HG03378 (cell line): ENCODE measurements around the gene PRG2.
"Not testable (repeated sequence)": the region's sequence is repeated elsewhere in the genome, so short reads cannot be mapped to it uniquely, and the experiment has no call there.

ENCODE experiments used
- ATAC-seq: cut with Tn5 transposase; IDR thresholded peaks from one replicate; pipeline ENCODE4 v1.9.1; 2021; ENCODE audit warnings: mild to moderate bottlenecking, moderate library complexity; ENCODE audit not compliant: unreplicated experiment

Gene PRG2

GRCh38 chr11:57370251-57370650 is 20.2 kb downstream of the PRG2 start:
- no peak for ATAC-seq

DNA sequence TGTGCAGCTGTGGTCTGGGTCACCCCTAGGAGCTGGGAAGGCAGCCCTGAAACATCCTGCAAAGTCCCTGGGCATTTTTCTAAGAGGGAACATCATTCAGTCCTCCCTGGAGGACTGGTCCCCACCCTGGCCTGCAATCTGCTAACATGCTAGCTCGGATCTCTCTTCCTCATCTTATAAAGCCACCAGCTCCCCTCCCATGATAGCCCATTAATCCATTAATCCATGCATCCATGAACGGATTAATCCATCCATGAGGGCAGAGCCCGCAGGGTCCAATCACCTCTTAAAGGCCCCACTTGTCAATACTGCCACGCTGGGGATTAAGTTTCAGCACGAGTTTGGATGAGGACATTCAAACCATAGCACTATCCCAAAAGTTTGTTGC is 21.6 kb downstream of the PRG2 start:
- no peak for ATAC-seq

- ATAC-seq, result no peak
These were observed 22.2 kb downstream of the PRG2 start for GRCh38 chr11:57368106-57368844.

- ATAC-seq, result no peak
These were observed 25.4 kb downstream of the PRG2 start for GRCh38 chr11:57364851-57365660.

DNA sequence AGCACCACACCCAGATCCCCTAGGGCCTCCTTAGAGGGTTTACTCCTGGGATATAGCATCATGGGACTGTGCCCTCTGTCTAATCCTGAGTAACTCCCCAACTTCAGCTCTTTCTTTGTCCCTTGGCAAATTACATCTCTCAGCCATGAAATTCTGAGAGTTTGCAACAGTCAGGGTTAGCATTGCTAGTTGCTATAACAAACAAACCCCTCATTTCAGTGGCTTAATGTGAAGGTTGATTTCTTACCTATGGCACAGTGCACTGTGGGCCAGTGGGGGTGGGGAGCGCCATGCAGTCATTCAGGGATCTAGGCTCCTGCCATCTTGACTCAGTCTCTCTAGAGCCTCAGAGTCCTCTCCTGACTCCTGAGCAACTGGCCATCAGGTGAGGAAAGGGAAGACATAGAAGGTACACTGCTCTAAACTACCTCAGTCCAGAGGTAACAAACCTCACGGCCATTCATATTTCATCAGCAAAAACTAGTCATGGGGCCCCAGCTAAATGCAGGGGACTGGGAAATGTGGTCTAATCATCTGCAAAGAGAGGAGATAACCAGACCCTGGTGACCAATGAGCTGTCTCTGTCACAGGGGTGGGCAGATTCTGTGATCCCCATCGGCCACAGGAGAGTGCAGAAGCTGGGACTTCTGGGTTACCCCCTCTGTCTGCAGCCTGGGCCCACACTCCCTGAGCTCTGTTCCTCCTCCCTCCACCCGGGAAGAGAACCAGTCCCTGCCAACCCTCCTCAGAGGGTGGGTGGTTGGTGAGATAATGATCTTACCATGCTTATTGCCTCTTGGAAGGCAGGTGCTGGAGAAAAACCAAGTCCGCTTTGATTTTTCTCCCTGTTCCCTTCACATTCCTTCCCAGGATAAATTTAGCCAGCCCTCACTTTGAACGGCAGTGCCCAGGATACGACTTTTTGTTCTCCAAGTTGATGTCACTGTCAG is 27.0 kb downstream of the PRG2 start:
- no peak for ATAC-seq

DNA sequence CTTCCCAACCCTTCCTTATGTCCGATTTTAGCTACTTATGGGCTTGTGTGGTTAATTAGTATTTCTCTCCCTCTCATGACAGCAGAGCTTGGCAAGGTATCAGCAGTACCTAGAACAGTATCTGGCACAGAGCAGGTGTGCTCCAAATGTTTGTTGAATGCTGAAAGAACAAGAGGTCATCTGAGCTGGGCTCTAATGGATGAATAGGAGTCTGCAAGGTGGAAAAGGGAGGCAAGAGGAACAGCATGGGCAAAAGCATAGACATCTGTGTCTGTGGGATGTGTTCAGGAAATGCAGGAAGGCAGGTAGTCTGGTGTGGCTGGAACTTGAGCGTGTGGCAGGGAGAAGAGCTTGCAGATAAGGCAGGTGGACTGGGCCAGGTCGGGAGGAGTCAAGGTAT is 28.5 kb downstream of the PRG2 start:
- no peak for ATAC-seq

DNA sequence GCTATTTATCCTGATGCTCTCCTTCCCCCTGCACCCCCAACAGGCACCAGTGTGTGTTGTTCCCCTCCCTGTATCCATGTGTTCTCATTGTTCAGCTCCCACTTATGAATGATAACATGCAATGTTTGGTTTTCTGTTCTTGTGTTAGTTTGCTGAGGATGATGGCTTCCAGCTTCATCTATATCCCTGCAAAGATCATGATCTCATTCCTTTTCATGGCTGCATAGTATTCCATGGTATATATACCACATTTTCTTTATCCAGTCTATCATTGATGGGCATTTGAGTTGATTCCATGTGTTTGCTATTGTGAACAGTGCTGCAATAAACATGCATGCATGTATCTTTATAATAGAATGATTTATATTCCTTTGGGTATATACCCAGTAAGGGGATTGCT is 29.0 kb downstream of the PRG2 start:
- ATAC-seq, result not testable (repeated sequence)

DNA sequence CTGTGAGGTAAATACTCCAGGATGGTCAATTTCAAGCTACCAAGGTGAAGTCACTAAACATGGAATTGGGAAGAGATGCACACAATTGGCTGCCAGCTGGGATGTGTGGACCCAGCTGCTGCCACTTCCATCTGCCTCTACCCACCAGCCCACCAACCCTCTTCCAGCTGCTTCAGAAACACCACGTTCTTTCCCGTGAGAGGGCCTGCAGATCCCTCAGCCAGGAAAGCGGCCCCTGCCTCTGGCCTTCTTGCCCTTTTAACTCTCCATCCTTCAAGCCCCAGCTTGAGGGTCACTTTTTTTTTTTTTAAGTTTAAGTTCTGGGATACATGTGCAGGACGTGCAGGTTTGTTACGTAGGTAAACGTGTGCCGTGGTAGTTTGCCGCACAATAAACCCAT is 29.5 kb downstream of the PRG2 start:
- no peak for ATAC-seq

DNA sequence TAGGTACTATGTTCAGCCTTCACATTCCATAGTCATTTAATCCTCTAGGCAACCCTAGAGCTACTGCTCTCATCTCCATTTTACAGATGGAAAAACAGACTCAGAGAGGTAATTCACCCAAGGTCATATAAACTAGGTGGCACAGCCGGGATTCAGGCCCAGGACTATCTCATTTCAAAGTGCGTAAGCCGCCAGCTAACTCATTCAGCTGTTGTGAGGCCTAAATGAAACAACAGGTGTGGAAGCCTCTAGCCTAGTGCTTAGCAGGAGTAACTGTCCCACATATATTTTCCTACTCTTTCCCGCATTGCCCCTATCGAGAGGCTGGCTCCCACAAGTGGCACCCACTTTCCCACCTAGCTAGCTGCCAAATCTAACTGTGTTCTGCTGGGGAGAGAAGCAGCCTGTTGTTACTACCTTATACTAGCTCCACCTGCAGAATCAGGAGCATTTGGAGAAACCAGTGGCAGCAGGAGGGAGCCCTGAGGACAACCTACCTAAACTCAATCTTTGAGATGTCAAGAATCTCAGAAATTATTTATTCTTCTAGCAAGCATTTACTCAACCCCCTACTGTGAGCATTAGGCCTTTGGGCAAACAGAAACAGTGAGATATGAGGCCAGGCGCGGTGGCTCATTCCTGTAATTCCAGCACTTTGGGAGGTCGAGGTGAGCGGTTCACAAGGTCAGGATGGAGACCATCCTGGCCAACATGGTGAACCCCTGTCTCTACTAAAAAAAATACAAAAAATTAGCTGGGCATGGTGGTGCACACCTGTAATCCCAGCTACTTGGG is 30.4 kb downstream of the PRG2 start:
- ATAC-seq, result no peak

- no peak for ATAC-seq
These were observed 31.1 kb downstream of the PRG2 start for GRCh38 chr11:57359396-57359795.

DNA sequence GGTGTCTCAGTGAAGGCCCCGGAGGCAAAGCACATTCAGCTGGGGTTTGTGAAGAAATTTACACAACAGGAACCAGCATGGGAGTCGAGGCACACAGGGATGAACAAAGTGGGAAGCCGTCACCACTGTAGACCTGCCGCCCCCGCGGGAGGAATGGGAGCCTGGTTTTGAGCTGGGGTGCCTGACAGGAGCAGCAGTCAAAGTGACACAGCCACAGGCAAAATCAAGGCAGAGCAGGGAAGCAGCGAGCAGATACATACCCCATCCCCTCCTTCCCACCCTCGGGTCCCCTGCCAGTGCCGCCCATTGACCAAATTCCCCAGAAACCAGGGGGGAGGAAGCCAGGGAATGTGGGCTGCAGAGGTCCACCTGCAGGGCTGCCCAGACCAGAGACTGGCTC is 31.5 kb downstream of the PRG2 start:
- no peak for ATAC-seq

DNA sequence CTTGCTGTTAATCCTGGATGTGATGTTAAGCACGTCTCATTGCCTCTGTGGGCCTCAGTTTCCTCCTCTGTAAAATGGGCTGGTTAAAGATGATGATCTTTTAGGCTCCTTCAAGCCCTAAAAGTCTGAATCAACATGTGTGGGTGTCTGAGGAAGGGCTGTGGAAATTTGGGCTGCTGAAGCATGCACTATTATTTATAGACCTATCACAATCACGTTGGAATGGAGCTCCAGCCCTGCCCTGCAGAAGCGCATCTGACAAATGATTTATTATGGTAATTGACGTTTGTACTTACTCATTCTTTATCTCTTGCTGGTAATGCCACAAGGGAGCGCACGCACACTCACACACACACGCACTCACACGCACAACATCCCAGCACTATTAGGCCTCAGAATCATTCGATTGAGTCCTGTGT is 31.9 kb downstream of the PRG2 start:
- no peak for ATAC-seq

GRCh38 chr11:57357856-57358255 is 32.6 kb downstream of the PRG2 start:
- no peak for ATAC-seq

DNA sequence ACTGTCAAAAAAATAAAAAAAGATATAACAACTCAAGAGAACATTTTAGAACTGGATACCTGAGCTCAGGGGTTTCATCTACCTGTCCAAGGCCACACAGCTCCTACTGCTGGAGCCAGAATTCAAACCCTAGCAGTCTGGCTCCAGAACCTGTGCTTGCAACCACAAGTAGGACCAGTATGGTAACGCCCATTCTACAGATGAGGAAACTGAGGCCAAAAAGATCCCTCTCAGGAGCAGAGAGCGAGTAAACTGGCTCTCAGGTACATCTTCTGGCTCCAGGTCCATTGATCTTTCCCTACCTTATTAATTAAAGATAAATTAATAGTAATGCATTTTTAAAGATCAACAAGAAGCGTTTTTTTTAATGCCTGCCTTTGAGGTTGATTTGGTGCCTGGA is 33.1 kb downstream of the PRG2 start:
- ATAC-seq, result no peak

DNA sequence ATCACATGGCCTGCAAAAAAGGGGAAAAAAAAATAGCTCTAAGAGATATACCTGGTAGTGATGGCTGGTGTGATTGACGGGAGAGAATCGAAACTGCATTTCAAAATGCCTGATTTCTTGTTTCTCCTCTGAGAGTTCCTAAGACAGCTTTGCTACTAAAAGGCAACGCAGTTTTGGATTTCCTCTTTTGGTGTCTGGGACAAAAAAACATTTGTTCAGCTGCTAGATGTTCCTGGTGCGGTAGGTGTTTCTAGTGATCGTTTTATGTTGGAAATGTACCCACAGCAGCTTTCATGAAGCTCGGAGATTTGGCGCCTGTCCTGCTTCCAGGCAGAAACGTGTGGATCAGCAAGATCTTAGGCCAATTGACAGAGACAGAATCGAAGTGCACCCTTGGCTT is 34.2 kb downstream of the PRG2 start:
- no peak for ATAC-seq

DNA sequence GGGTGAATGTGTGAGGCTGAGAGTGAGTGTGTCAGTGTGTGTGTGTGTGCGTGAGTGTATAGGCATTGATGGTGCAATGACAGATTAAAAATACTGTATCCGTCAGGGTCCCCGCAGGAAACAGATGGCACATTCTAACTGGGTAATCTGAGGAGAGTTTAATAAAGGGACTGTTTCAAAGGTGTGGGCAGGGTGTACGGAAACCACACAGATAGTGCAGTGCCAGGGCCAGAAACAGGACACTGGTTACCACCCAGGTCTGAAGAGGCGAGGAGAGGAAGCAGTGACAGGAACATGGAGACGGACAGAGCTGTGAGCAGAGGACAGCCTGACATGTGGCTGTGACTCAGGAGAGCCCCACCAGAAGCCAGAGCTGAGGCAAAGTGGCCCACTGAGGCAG is 35.8 kb downstream of the PRG2 start:
- ATAC-seq, result no peak

DNA sequence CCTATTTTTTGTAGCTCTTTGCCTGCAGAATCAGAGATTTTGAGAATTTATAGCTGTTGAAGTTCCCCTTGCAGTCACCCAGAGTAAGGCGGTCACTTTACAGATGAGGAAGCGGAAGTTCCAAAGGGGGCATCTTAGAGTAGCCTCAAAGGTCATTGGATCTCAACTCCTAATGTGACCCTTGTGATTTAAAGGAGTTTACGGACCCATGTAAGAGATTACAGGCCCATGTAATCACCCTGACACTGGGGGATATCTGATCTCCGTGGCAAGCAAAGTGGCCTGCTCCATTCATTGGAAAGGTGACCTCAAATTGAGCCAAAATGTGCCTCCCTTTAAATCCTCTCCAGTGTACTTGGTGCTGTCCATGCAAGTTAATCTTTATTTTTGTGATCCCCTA is 36.6 kb downstream of the PRG2 start:
- ATAC-seq, result no peak

GRCh38 chr11:57353446-57353845 is 37.0 kb downstream of the PRG2 start:
- ATAC-seq, result no peak

DNA sequence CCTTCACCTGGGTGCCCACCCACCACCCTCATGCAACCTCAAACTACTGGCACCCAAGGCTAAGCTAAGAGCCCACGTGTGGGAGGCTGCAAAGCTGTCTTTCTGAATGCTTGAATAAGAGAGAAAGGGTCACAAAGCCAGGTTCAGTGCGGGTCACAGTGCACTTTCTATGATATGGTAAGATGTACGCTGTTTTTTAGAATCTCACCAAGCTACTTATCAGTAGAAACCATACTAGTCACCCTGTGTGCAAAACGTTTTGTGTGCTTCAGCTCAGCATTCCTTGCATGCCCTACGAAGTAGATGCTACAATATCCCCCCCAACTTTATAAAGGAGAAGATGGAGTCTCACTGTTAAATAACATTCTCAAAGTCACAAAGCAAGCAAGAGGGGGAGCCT is 37.4 kb downstream of the PRG2 start:
- ATAC-seq, result no peak

GRCh38 chr11:57349491-57350274 is 40.8 kb downstream of the PRG2 start:
- no peak for ATAC-seq
